HG03439 (cell line): ENCODE results near the gene TMEM25.
A peak's percentile ranks its signal among the peaks of the same experiment; 100 is the strongest.
"Not testable (repeated sequence)": the region's sequence is repeated elsewhere in the genome, so short reads cannot be mapped to it uniquely, and the experiment has no call there.

Experiments used
- ATAC-seq: cut with Tn5 transposase; IDR thresholded peaks from one replicate; pipeline ENCODE4 v1.9.1; 2021; ENCODE audit warnings: mild to moderate bottlenecking, moderate library complexity; ENCODE audit not compliant: unreplicated experiment

Gene TMEM25

DNA sequence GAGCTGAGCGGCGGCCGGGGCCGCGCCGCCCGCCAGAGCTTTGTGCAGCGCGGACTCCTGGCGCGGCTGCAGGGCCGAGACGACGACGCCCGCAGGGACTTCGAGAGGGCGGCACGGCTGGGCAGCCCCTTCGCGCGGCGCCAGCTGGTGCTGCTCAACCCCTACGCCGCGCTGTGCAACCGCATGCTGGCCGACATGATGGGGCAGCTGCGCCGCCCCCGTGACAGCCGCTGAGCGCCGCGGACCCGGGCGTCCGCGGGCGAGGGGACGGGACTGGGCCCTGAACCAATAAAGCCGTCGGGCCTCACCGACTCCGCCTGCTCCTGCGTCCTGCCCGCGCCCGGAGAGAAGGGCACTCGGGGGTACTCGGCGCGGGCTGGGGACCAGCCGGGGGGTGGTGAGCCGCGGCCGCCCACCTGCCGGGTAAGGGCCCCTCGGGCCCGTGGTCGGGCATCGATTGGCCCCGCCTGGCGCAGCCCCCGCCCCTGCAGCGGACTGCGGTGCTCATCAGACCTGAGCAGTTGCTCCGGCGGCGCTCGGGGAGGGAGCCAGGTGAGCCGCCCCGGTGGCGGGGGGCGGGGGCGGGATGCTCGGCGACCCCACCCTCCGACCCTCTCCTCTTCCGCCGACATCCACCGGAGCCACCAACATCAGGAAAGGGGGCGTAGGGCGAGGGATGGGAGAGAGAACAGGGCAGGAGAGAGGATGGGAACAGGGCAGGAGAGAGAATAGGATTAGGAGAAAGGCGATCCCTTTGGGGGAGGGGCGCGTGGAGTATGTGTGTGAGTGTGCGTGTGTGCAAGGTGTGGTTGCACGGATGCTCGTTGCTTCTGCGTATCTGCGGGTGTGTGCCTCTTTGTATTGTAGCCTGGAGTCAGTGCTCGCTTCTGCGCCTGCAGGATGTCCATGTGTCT lies at the start of gene TMEM25:
TMEM25 (plus strand) TSS at position 510 of the 914 bp plus-strand sequence. CDS start 610 bp downstream, outside the sequence.
- ATAC-seq, result peak; percentile 58

DNA sequence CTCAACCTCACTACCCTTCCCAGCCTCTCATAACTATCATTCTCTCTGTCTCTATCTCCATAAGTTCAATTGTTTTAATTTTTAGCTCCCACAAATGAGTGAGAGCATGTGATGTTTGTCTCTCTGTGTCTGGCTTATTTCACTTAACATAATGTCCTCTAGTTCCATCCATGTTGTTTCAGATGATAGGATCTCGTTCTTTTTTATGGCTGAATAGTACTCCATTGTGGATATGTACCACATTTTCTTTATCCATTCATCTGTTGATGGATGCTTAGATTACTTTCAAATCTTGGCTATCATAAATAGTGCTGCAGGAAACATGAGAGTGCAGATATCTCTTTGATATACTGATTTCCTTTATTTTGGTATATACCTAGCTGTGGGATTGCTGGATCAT lies 49.8 kb upstream of the TMEM25 start:
- not testable (repeated sequence) for ATAC-seq

DNA sequence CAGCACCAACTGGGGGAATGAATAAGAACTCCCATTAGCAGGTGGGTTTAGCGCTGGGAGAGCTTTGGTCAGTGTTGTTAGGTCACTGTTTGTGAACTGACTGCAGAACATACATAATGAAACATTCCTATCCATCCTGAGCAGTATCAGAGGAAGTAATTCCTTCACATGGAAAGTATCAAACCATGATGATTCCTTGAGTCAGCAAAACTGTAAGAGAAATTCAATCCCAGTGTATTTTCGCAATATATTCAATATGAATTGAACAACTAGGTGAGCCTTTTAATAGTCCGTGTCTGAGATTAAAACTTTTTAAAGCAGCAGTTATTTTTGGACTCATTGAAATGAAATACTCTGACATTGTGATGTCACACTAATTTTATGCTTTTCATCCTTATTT lies 46.6 kb upstream of the TMEM25 start:
- ATAC-seq, result no peak

DNA sequence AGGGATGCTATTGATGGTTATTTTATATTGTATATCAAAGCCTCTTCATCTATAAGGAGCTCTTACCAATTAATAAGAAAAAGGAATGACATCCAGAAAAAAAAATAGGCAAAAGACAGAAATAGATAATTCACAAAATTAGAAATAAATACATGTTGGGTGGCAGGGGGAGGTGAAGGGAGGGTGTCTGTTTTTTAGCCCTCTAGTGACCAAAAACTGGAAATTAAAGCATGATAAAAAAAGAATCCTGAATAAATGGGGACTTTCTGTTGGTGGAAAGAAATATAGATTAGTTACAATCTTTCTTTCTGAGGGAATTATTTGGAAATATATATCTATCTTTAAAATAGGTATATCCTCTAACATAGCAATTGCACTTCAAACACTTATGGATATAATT lies 45.7 kb upstream of the TMEM25 start:
- no peak for ATAC-seq

DNA sequence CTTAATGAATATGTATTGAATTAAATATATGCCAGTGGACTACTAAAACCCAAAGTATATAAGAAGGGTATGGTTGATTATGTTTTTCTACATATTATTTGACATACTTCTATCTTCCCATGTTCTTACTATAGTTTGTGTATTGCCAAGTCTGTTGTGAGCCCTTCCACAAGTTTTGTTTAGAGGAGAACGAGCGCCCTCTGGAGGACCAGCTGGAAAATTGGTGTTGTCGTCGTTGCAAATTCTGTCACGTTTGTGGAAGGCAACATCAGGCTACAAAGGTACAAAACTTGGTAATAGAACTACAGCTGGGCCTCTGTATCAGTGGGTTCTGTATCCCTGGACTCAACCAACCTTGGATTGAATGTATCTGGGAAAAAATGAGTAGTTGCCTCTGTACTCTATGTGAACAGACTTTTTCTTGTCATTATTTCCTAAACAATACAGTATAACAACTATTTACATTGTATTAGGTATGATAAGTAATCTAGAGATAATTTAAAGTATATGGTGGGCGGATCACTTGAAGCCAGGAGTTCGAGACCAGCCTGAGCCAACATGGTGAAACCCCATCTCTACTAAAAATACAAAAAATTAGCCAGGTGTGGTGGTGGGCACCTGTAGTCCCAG lies 42.4 kb upstream of the TMEM25 start:
- no peak for ATAC-seq

DNA sequence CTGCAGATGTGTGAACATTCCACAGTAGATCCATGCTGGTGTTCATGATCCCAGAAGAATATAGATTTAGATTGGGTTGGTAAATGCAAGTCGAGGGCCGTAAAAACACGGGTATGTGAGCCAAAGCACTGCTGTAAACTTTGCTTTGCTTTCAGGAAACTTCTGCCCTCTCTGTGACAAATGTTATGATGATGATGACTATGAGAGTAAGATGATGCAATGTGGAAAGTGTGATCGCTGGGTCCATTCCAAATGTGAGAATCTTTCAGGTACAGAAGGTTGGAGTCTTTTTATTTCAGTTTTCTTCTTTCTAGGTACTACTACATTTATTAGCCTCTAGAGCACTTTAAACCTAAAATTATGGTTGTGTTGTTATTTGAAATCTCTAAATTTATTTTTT lies 40.0 kb upstream of the TMEM25 start:
- no peak for ATAC-seq

DNA sequence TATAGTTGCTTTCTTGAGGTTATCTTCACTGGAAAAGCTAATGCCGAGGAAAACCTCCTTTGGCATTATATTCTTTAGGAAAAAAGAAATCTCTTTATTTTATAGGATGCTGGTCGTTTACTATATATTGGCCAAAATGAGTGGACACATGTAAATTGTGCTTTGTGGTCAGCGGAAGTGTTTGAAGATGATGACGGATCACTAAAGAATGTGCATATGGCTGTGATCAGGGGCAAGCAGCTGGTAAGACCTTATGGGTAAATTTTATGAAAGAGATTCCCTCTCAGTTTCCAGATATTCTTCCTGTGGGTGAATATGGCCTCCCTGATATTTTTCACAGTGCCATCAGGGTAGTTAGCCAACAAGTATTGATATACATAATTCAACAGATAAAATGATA lies 33.2 kb upstream of the TMEM25 start:
- ATAC-seq, result no peak

DNA sequence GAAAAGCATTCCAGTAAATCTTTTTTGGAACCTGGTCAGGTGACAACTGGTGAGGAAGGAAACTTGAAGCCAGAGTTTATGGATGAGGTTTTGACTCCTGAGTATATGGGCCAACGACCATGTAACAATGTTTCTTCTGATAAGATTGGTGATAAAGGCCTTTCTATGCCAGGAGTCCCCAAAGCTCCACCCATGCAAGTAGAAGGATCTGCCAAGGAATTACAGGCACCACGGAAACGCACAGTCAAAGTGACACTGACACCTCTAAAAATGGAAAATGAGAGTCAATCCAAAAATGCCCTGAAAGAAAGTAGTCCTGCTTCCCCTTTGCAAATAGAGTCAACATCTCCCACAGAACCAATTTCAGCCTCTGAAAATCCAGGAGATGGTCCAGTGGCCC lies 27.8 kb upstream of the TMEM25 start:
- no peak for ATAC-seq

DNA sequence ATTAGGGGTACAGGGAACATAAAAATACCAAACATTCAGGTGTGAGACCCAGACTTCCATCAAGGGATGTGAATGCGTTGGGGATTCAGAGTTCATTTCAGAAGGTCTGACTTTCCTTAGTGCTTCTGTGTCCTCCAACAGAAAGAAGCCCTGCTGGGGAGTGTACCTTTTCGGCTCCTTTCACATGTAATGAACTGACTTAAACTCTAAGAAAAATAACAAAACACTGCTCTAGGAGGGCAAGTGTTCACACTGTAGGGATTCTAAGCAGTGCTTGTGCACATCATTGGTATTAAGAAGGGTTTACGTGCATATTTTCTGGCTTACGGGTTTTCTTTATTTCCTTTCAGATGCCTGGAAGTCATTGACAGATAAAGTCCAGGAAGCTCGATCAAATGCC lies 19.4 kb upstream of the TMEM25 start:
- ATAC-seq, result no peak

DNA sequence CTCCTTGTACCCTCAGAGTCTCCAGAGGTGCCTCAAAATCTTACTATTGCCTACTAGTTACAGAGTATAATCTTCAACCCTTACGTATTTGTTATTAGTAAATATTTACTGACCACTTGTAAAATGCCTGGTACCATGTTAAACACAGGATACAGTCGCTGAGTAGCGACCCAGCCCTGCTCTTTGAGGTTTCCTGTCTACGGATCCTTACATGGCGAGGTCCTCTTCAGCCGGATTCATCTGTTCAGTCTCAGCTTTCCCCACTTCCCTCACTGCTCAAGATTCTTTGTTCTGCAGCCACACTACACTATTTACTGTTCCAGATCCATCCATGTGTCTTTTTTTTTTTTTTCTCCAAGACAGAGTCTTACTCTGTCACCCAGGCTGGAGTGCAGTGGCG lies 16.9 kb upstream of the TMEM25 start:
- no peak for ATAC-seq

DNA sequence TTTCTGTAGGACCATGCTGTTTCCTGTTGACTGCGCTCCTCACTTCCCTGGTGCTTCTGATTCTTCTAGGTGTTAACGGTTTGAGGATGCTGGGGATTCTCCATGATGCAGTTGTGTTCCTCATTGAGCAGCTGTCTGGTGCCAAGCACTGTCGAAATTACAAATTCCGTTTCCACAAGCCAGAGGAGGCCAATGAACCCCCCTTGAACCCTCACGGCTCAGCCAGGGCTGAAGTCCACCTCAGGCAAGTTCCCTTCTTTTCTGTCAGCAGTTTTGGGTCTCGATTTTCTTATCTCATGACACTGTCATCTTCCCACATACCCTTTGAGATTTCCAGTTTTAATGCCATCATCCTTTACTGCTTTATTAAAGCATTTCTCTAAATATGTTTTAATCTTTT lies 11.4 kb upstream of the TMEM25 start:
- no peak for ATAC-seq

DNA sequence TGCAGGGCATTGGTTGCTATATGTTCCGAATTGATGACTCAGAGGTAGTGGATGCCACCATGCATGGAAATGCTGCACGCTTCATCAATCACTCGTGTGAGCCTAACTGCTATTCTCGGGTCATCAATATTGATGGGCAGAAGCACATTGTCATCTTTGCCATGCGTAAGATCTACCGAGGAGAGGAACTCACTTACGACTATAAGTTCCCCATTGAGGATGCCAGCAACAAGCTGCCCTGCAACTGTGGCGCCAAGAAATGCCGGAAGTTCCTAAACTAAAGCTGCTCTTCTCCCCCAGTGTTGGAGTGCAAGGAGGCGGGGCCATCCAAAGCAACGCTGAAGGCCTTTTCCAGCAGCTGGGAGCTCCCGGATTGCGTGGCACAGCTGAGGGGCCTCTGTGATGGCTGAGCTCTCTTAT lies 9.1 kb upstream of the TMEM25 start:
- ATAC-seq, result peak; percentile 55

DNA sequence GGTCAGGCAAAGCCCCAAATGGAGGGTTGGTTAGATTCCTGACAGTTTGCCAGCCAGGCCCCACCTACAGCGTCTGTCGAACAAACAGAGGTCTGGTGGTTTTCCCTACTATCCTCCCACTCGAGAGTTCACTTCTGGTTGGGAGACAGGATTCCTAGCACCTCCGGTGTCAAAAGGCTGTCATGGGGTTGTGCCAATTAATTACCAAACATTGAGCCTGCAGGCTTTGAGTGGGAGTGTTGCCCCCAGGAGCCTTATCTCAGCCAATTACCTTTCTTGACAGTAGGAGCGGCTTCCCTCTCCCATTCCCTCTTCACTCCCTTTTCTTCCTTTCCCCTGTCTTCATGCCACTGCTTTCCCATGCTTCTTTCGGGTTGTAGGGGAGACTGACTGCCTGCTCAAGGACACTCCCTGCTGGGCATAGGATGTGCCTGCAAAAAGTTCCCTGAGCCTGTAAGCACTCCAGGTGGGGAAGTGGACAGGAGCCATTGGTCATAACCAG lies 8.4 kb upstream of the TMEM25 start:
- ATAC-seq, result no peak

DNA sequence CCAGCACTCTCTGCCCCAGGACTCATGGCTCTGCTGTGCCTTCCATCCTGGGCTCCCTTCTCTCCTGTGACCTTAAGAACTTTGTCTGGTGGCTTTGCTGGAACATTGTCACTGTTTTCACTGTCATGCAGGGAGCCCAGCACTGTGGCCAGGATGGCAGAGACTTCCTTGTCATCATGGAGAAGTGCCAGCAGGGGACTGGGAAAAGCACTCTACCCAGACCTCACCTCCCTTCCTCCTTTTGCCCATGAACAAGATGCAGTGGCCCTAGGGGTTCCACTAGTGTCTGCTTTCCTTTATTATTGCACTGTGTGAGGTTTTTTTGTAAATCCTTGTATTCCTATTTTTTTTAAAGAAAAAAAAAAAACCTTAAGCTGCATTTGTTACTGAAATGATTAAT lies 6.6 kb upstream of the TMEM25 start:
- ATAC-seq, result no peak

DNA sequence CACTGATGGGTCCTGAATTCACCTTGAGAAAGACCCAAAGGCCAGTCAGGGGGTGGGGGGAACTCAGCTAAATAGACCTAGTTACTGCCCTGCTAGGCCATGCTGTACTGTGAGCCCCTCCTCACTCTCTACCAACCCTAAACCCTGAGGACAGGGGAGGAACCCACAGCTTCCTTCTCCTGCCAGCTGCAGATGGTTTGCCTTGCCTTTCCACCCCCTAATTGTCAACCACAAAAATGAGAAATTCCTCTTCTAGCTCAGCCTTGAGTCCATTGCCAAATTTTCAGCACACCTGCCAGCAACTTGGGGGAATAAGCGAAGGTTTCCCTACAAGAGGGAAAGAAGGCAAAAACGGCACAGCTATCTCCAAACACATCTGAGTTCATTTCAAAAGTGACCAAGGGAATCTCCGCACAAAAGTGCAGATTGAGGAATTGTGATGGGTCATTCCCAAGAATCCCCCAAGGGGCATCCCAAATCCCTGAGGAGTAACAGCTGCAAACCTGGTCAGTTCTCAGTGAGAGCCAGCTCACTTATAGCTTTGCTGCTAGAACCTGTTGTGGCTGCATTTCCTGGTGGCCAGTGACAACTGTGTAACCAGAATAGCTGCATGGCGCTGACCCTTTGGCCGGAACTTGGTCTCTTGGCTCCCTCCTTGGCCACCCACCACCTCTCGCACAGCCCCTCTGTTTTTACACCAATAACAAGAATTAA lies 6.1 kb upstream of the TMEM25 start:
- no peak for ATAC-seq

DNA sequence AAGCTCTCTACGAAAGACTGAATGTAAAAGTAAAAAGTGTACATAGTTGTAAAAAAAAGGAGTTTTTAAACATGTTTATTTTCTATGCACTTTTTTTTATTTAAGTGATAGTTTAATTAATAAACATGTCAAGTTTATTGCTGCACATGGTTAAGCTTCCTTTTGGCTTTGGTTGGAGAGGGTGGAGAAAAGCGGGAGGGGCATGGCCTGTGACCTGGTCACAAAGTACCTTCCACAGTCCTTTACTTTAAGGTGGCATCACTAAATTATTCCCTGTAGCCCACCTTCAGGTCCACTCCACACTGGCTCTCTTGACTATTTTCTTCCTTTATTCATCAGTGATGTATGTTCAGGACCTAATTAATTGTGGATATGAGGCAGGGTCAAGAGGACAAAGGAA lies 4.3 kb upstream of the TMEM25 start:
- ATAC-seq, result no peak

DNA sequence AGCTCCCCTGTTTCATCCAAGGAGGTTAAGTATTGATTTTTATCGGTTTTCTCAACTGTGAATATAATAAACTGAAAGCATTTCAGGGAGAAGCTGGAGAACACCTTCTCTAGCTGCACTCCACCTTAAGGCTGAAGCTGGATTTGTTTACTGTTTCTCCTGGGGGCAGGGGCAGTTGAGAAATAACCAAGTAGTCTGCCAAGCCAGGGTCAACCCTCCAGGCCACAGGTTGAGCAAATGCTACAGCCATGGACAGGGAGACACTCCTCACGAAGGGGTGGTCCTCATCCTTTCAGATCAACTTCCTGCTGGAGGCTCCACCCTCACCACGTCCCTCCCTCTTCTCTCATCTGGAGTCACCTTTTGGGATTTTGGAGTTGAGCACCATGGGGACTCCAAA lies 3.9 kb upstream of the TMEM25 start, which contains the start of gene TTC36:
TTC36 (plus strand) TSS at position 366 of the 400 bp plus-strand sequence; CDS start at position 387, 21 bp downstream.
- no peak for ATAC-seq

DNA sequence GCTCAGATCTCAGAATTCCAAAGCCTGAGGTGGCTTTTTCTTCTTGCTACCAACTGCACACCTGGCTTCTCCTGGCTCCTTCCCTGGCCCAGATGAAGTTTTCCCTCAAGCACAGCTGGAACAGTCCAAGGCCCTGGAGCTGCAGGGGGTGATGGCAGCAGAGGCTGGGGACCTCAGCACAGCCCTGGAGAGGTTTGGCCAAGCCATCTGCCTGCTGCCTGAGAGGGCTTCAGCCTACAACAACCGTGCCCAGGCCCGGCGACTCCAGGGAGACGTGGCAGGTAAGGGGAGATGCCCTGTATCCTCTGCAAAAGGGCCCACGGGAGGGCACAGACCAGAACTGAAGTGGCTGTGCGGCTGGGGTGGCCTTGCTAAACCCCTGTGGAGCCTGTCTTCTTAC lies 2.5 kb upstream of the TMEM25 start:
- ATAC-seq, result no peak

DNA sequence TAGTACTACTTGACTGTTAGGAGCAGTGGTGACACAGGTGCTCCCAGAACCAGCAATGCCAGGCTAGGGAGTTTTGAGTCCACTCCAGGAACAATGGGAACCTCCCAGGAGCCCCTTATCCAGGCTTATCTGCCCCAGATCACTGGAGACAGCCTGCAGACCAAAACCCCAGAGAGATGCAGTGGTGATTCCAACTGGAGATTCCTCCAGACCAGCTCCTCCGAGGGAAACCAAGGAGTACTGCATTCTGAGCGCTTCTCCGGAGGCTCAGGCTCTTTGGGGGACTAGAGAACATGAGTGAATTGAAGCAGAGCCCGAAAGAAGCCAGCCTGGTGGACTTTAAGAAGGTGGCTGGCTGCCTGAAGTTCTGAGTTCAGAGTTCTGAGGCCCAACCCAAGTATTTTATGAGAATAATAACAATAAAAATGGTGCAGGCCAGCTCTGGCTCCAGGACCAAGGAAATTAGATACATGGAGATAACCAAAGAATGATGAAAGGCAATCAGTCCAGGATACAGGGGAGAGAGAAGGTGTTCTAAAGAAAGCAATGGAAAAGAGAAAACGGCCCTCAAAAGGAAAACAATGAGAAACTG lies 1.3 kb upstream of the TMEM25 start:
- no peak for ATAC-seq

DNA sequence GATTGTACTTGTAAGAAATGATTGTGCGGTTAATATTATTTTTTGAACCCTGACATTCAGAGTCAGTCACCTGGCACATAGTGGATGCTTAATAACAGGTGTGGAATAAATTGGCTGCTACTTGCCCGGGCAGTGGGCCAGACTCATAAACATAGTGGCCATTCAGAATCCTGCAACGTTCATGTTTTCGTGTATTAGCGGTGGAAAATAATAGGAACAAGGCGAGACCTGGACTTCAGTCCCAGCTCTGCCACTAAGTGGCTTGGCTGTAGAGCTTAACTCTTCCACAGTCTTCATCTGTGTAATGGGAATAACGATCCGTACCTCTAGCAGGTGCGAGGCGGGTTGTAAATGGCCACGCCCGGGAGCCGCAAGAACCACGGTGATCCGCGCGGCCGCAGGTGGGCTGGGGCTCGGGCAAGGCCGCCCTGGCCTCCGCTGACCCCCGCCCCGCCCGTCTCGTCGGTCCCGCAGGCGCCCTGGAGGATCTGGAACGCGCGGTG lies 761 bp upstream of the TMEM25 start:
- ATAC-seq, result peak; percentile 9

DNA sequence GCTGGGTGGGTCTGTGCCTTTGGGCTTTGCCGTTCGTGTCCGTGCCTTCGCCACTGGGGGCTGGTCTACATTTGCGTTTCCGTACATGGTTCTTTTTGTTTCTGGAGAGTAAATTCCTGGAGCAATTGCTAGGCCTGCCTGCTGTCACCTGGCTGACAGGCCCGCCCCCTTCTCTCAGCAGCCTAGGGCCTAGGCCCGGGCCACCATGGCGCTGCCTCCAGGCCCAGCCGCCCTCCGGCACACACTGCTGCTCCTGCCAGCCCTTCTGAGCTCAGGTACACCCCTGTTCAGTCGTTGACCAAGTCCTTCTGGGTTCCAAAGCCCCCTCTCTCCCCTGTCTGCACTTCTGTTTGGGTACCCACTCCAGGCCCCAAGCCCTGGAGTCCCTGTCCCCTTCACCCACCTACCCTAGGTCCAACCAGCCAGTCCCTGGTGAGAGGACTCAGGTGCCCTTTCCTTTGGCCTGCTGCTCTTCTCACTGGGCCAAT lies 649 bp downstream of the TMEM25 start:
- no peak for ATAC-seq
